ENCODE results near the gene AGAP2.

Gene AGAP2

DNA sequence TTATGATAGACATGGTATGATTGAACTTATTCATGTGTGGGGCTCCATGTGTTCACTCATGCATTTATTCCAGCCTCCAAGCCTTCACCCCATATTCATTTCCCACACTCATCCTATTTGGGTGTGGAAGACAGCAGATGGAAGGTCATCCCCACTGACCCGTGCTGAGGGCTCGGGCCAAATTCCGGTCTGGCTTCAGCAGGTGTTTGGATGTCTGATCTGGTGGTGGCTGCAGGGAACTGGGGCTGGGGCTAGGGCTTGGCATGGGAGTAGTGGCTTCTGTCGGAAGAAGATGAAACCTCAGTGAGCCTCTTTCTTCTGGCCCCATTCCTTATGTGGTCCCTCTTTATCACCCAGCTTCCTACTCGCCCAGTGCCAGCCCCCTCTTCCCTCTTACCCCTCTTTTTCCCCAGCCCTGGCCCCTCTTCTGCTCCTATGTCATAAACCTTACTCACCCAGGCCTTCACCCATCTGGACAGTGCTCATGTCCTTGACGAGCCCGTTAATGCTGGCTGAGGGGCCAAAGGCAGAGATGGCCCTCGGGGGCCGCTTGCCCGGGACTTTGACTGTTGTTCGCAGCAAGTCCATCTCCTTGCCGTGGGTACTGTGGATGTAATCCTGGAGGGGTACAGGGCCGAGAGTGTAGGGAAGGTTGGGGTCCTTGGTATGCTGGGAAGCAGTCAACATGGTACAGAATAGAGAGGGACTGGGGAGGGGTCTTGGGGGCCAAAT, 8.0 kb downstream of the AGAP2 start:
- TF ChIP-seq, protein P1, sequence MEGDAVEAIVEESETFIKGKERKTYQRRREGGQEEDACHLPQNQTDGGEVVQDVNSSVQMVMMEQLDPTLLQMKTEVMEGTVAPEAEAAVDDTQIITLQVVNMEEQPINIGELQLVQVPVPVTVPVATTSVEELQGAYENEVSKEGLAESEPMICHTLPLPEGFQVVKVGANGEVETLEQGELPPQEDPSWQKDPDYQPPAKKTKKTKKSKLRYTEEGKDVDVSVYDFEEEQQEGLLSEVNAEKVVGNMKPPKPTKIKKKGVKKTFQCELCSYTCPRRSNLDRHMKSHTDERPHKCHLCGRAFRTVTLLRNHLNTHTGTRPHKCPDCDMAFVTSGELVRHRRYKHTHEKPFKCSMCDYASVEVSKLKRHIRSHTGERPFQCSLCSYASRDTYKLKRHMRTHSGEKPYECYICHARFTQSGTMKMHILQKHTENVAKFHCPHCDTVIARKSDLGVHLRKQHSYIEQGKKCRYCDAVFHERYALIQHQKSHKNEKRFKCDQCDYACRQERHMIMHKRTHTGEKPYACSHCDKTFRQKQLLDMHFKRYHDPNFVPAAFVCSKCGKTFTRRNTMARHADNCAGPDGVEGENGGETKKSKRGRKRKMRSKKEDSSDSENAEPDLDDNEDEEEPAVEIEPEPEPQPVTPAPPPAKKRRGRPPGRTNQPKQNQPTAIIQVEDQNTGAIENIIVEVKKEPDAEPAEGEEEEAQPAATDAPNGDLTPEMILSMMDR (IDR thresholded peaks at IDR 0.05): no peak
- DNase-seq: no peak
- H3K27me3 Mint-ChIP-seq (ENCODE audit: low read depth, poor library complexity): peaks cover 100% of the 10 kb centered on the region
- no peaks in the 10 kb centered on the region for H3K36me3 Mint-ChIP-seq (ENCODE audit: low read depth)
- peaks cover 17% of the 10 kb centered on the region for H3K4me1 Mint-ChIP-seq
- no peak overlapping the region for H3K4me3 Mint-ChIP-seq
- no peak overlapping the region for H3K27ac Mint-ChIP-seq
- H3K9me3 Mint-ChIP-seq: peaks cover 3% of the 10 kb centered on the region

DNA sequence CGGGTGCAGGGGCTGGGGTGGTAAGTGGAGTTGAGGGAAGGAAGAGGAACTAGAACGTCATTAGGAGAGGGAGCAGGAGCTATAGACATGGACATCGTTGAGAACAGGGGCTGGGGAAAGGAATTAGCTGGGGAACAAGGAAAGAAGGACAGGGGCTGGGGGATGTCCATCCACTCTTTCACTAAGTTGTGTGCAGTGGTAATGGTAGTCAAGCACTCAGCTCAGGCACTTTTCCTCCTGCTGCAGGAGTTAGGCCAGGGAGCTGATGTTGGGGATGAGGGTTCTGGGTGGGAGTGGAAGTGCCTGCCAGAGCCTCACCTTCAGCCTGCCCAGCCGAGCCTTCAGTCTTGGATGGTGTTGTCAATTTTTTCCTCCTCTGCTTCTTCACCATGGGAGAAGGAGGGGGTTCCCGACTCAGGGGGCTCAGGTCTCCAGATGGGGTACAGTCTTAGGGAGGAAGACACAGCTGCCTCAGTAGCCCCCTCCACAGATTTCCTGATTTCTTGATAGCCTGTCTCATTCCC, 9.2 kb downstream of the AGAP2 start:
- H3K27me3 Mint-ChIP-seq (ENCODE audit: low read depth, poor library complexity): peaks cover 100% of the 10 kb centered on the region
- H3K27ac Mint-ChIP-seq: no peak overlapping the region
- H3K9me3 Mint-ChIP-seq: peaks cover 3% of the 10 kb centered on the region
- H3K4me3 Mint-ChIP-seq: no peak overlapping the region
- TF ChIP-seq, protein P1 (IDR thresholded peaks at IDR 0.05): no peak
- no peak for DNase-seq
- H3K4me1 Mint-ChIP-seq: peaks cover 11% of the 10 kb centered on the region
- no peaks in the 10 kb centered on the region for H3K36me3 Mint-ChIP-seq (ENCODE audit: low read depth)

DNA sequence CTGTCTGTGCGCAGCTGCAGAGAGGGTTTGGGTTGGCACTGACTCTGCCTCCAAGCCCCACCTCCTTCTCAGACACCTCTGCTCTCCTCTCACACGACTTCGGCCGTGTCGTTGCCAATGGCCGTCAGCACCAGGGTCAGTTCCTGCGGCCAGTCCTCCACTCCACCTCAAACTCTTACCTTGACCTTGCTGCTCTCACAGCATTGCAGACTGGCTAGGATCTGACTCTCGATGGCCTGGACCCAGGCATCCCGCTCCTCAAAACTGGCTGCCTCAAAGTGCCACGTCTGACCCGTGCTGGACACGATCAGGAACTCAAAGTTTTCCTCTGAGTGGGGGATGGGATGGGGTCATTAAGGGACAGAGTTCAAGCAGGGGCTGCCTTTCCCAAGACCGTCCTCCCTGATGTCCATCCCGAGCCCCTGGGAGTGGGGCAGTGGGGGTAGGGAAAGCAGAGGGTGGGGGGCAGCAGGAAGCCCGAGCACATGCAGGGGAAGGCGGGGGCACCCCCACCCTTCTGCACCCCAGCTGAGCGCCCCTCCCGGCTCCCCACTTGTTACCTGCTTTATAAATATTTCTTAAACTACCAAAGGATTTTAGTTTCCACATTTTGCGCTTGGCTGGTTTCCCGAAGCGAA, 10.7 kb downstream of the AGAP2 start:
- DNase-seq: peak; percentile 71
- peak overlapping the region; percentile 39 for H3K4me3 Mint-ChIP-seq
- no peaks in the 10 kb centered on the region for H3K36me3 Mint-ChIP-seq (ENCODE audit: low read depth)
- no peak overlapping the region for H3K27ac Mint-ChIP-seq
- TF ChIP-seq, protein P1 (IDR thresholded peaks at IDR 0.05): no peak
- peaks cover 3% of the 10 kb centered on the region for H3K9me3 Mint-ChIP-seq
- peaks cover 100% of the 10 kb centered on the region for H3K27me3 Mint-ChIP-seq (ENCODE audit: low read depth, poor library complexity)
- H3K4me1 Mint-ChIP-seq: peaks cover 11% of the 10 kb centered on the region

DNA sequence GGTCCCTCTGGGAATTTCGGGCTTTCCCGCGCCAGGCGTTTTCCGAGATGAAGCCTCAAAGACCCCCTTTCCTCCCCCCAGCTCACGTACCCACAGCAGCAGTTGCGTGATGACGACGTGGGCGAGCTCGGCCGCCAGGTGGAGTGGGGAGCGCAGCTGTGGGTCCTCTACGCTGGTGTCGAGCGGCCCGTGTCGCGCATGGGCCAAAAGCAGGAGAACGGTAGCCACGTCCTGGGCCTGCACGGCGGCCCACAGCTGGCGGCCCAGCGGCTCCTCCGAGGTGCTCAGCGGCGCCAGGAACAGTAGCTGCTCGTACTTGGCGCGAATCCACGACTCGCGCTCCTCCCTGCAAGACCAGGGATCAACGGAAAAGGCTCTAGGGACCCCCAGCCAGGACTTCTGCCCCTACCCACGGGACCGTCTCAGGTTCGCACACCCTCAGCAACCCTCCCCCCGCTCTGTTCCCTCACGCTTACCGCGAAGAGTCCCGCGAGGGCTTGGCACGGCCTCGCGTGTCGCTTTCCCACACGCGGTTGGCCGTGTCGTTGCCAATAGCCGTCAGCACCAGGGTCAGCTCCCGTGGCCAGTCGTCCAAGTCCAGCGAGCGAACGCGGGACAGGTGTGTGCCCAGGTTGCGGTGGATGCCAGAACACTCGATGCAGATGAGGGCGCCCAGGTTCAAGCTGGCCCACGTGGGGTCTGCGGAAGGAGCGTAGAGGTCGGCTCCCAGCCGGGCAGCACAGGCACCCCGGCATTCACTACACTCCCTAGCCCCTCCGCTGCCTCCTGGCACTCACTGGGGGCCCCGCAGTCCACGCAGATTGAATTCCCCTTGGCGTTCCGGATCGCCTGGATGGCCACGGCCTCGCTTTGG, 11.4 kb downstream of the AGAP2 start:
- H3K27me3 Mint-ChIP-seq (ENCODE audit: low read depth, poor library complexity): peaks cover 95% of the 10 kb centered on the region
- H3K4me3 Mint-ChIP-seq: peak overlapping the region; percentile 39
- DNase-seq: peak; percentile 79

DNA sequence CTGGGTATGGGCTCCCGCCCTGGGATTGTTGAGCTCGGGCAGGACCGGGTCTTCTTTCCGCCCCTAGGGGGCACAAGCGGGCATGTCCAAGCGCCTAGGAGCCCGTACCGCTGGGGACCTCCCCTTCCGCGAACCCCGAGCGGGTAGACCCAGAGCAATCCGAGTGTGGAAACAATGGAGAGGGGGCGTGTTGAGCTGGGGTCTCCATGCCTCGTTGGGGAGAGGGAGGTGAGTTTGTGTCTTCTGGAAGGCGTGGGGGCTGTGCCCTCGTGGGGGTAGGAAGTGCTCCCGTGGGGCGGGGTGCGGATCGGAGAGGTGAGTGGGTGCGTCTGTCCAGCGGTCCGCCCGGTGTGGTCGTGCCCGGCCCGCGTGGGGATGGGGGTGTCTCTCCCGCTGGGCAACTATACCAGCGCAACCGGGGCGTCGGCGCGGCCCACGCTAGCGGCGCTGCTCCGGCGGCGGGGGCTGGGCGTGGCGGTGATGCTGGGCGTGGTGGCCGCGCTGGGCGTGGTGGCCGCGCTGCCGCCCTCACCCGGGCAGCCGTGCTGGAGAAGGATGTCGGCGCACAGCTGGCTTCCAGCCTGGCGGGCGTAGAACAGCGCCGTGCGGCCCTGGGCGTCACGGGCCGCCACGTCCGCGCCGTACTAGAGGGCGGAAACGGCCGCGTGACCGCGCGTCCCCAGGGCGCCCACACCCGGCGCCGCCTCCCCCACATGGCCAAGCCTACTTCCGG, 12.2 kb downstream of the AGAP2 start:
- Mint-ChIP-seq H3K9me3 (peaks cover 3% of the 10 kb centered on the region), H3K4me3 (peak overlapping the region; percentile 83), H3K27me3 (ENCODE audit: low read depth, poor library complexity) (peaks cover 87% of the 10 kb centered on the region), H3K36me3 (ENCODE audit: low read depth) (peaks cover 7% of the 10 kb centered on the region), H3K4me1 (peaks cover 11% of the 10 kb centered on the region), H3K27ac (peak overlapping the region; percentile 55)
- TF ChIP-seq, protein P1 (IDR thresholded peaks at IDR 0.05): peak; percentile 63
- peak; percentile 75 for DNase-seq

More for the DNA sequence above, 11.4 kb downstream of the AGAP2 start:
- Mint-ChIP-seq H3K9me3 (peaks cover 3% of the 10 kb centered on the region), H3K4me1 (peaks cover 11% of the 10 kb centered on the region), H3K36me3 (ENCODE audit: low read depth) (peaks cover under 1% of the 10 kb centered on the region), H3K27ac (no peak overlapping the region)
- TF ChIP-seq, protein P1 (IDR thresholded peaks at IDR 0.05): no peak

All from nephron progenitor cell (in vitro differentiated cells).